NCI-H1092 treated with DMSO at 0.1 percent for 48 hours (cell line): ENCODE data around the gene ZNF444.

ENCODE experiments used
- DNase-seq: peaks from one replicate; lab custom pipeline; 2025; lab: John Stamatoyannopoulos, UW

The ZNF444 gene

GRCh38 chr19:56121180-56122167 lies 19.6 kb upstream of the ZNF444 start, which contains the start of gene ZNF787:
TSS of gene ZNF787 (minus strand) at chr19:56121295. CDS start at chr19:56103217, 18,078 bp downstream.
- peak; percentile 95 for DNase-seq

GRCh38 chr19:56123266-56123891 lies 17.7 kb upstream of the ZNF444 start:
- DNase-seq: no peak

- no peak for DNase-seq
Observed at GRCh38 chr19:56124578-56124977, 16.5 kb upstream of the ZNF444 start.

- DNase-seq: no peak
Observed at GRCh38 chr19:56125806-56126590, 15.1 kb upstream of the ZNF444 start.

- no peak for DNase-seq
Observed at GRCh38 chr19:56126983-56127780, 13.9 kb upstream of the ZNF444 start.

- DNase-seq: no peak
Observed at GRCh38 chr19:56130006-56130405, 11.1 kb upstream of the ZNF444 start.

GRCh38 chr19:56131651-56132050 lies 9.4 kb upstream of the ZNF444 start:
- DNase-seq: no peak

- no peak for DNase-seq
Observed at GRCh38 chr19:56132316-56132822, 8.7 kb upstream of the ZNF444 start.

- DNase-seq: no peak
Observed at GRCh38 chr19:56133858-56134653, 7.0 kb upstream of the ZNF444 start.

- DNase-seq: no peak
Observed at GRCh38 chr19:56134654-56134921, 6.5 kb upstream of the ZNF444 start.

GRCh38 chr19:56136362-56136761 lies 4.7 kb upstream of the ZNF444 start:
- DNase-seq: no peak

- peak; percentile 3 for DNase-seq
Observed at GRCh38 chr19:56137405-56137804, 3.7 kb upstream of the ZNF444 start.

- DNase-seq: no peak
Observed at GRCh38 chr19:56138069-56138468, 3.0 kb upstream of the ZNF444 start.

GRCh38 chr19:56139847-56140582 lies 1.1 kb upstream of the ZNF444 start:
- DNase-seq: no peak

GRCh38 chr19:56141417-56141993 lies 418 bp downstream of the ZNF444 start:
- peak; percentile 2 for DNase-seq

- DNase-seq: no peak
Observed at GRCh38 chr19:56142087-56142787, 1.1 kb downstream of the ZNF444 start.

- DNase-seq: no peak
Observed at GRCh38 chr19:56142897-56143434, 1.9 kb downstream of the ZNF444 start.

GRCh38 chr19:56144376-56144775 lies 3.3 kb downstream of the ZNF444 start:
- no peak for DNase-seq

GRCh38 chr19:56144831-56145230 lies 3.7 kb downstream of the ZNF444 start:
- DNase-seq: no peak
